HEK293T (cell line): ENCODE results near the gene OCRL.

Experiments
- ARNT ChIP-seq: fragments of 450-650 bp; IDR thresholded peaks from 2 replicates; pipeline ENCODE4 v1.6.1; 2017; ENCODE audit warnings: mild to moderate bottlenecking
- FOXA1 ChIP-seq: fragments of 450-650 bp; IDR thresholded peaks from 2 replicates; pipeline ENCODE4 v1.6.1; 2016; ENCODE audit warnings: mild to moderate bottlenecking
- FOXM1 ChIP-seq: fragments of 450-650 bp; IDR thresholded peaks from 2 replicates; pipeline ENCODE4 v1.6.1; 2017; ENCODE audit warnings: mild to moderate bottlenecking, borderline replicate concordance
- L3MBTL2 ChIP-seq: fragments of 450-650 bp; conservative IDR thresholded peaks from 2 replicates; pipeline ENCODE4 v1.6.1; 2016; ENCODE audit warnings: mild to moderate bottlenecking
- LEF1 ChIP-seq: fragments of 450-650 bp; IDR thresholded peaks from 2 replicates; pipeline ENCODE4 v1.6.1; 2017; ENCODE audit warnings: mild to moderate bottlenecking, borderline replicate concordance
- SP1 ChIP-seq: fragments of 450-650 bp; IDR thresholded peaks from 2 replicates; pipeline ENCODE4 v1.6.1; 2017
- SUZ12 ChIP-seq: fragments of 450-650 bp; IDR thresholded peaks from 2 replicates; pipeline ENCODE4 v1.6.1; 2016; ENCODE audit warnings: mild to moderate bottlenecking
- TARDBP ChIP-seq: fragments of 450-650 bp; IDR thresholded peaks from 2 replicates; pipeline ENCODE4 v1.6.1; 2016
- ZNF384 ChIP-seq: fragments of 450-650 bp; IDR thresholded peaks from 2 replicates; pipeline ENCODE4 v1.6.1; 2016

DNA sequence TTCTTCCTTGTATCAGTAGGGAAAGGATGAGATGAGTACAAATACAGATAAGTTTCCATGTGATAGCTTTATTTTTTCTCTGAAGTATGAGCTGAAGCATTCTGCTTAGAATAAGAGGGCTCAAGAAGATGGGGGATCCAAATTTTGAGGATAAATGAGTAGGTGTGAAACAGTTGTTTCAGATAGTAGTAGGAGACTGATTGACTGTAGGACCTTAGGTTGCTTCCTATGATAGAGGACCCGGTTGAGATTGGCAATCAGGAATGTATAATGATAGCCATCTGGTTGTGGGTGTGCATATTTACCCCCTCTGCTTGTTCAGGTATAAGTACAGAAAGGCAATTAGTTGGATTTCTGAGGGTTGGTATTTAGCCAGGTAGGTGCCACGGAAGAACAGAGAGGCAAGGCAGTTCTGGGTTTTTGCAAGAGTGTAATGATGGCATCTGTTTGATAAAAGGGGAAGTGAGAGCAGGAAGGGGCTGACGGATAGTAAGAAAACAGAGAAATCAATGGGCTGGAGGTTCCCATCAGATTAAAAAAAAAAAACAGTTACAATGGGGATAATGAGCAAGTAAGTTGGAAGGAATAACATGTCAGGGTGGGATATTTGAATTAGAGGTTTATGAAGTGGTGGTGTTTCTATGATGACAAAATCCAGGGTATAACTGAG lies 13.7 kb downstream of the OCRL start:
- TF ChIP-seq SUZ12 = no peak
- TF ChIP-seq FOXA1 = no peak
- no peak for TF ChIP-seq ZNF384
- TF ChIP-seq TARDBP = no peak
- no peak for TF ChIP-seq SP1
- TF ChIP-seq L3MBTL2 = no peak
- TF ChIP-seq LEF1 = no peak
- TF ChIP-seq FOXM1 = no peak
- no peak for TF ChIP-seq ARNT
